Left colon (tissue), 2 donors: Measurements from ENCODE around the gene SPTBN2. TPM values are rescaled to one million over a fixed set of nuclear protein-coding genes. Genes with fewer than 3 reads are reported as not detected.
"Not testable (repeated sequence)": the region's sequence is repeated elsewhere in the genome, so short reads cannot be mapped to it uniquely, and the experiment has no call there.

ENCODE experiments used
- ATAC-seq: fragments of 200-7000 bp; cut with Tn5 transposase; one replicate; pipeline ENCODE4 v1.9.1; 2020; ENCODE audit warnings: mild to moderate bottlenecking, moderate library complexity
- DNase-seq, 2 donors: peaks; one replicate each; pipeline ENCODE4 v3.0.0-alpha.2; 2020
- intact Hi-C, 2 donors: fragments of 100-400 bp; cut with DNase I in 1 of 2; cut with micrococcal nuclease in 1 of 2; formaldehyde crosslinking; loops; one replicate each; pipeline versions ENCODE4 v1.11.2 to v1.14.0; 2022; cut with DNase I, micrococcal nuclease
- total RNA-seq, 2 donors: library from RNA; stranded (reverse); fragmentation: NEBNext Ultra II Directional; extraction: Animal tissue kit (Norgen Biotek cat#: 25700); gene quantifications; one replicate each; pipeline ENCODE4 v1.2.1, GENCODE V29; 2021
- donor health status: DM: no; HTN: no; CAD: no.
- donor health status: DM: yes; HTN: yes; CAD: no.

The SPTBN2 gene
- total RNA-seq, 2 donors from 2014 or later = 3.9 to 7.3 TPM

- DNase-seq = peak in 1 of 2 donors; percentile 39
- peak; percentile 68 for ATAC-seq
- intact Hi-C loops = no loop called here
Measured at GRCh38 chr11:66727282-66728037, 1.6 kb downstream of the SPTBN2 start.

- DNase-seq (no peak), ATAC-seq (no peak)
- intact Hi-C loops = no loop called here
Measured at GRCh38 chr11:66725647-66726046, 3.4 kb downstream of the SPTBN2 start.

GRCh38 chr11:66725114-66725513, 3.9 kb downstream of the SPTBN2 start:
- ATAC-seq (no peak), DNase-seq (no peak)
- intact Hi-C loops = no loop called here

GRCh38 chr11:66724167-66724566, 4.8 kb downstream of the SPTBN2 start:
- intact Hi-C loops, ATAC-seq, DNase-seq: not testable (repeated sequence)

GRCh38 chr11:66723693-66724092, 5.3 kb downstream of the SPTBN2 start:
- intact Hi-C loops = no loop called here
- ATAC-seq (no peak), DNase-seq (no peak)

- intact Hi-C loops = no loop called here
- DNase-seq = no peak
- ATAC-seq = no peak
Measured at GRCh38 chr11:66722745-66723651, 6.0 kb downstream of the SPTBN2 start.

- ATAC-seq (no peak), DNase-seq (no peak)
- intact Hi-C loops = no loop called here
Measured at GRCh38 chr11:66721939-66722338, 7.1 kb downstream of the SPTBN2 start.

- intact Hi-C loops = no loop called here
- ATAC-seq (no peak), DNase-seq (no peak)
Measured at GRCh38 chr11:66720899-66721470, 8.0 kb downstream of the SPTBN2 start.

GRCh38 chr11:66720223-66720898, 8.7 kb downstream of the SPTBN2 start:
- DNase-seq (peak; percentile 42 to 81), ATAC-seq (peak; percentile 72)
- intact Hi-C loops = no loop called here

GRCh38 chr11:66719111-66719872, 9.7 kb downstream of the SPTBN2 start:
- DNase-seq = no peak
- intact Hi-C loops = no loop called here
- ATAC-seq = peak; percentile 12

GRCh38 chr11:66718320-66718971, 10.6 kb downstream of the SPTBN2 start:
- intact Hi-C loops = no loop called here
- peak; percentile 79 for ATAC-seq

GRCh38 chr11:66717925-66718319, 11.1 kb downstream of the SPTBN2 start:
- intact Hi-C loops = no loop called here
- no peak for DNase-seq

More at GRCh38 chr11:66718320-66718971, 10.6 kb downstream of the SPTBN2 start:
- peak; percentile 58 to 68 for DNase-seq

GRCh38 chr11:66716996-66717395, 12.0 kb downstream of the SPTBN2 start:
- ATAC-seq (no peak), DNase-seq (no peak)
- intact Hi-C loops = no loop called here

More at GRCh38 chr11:66717925-66718319, 11.1 kb downstream of the SPTBN2 start:
- peak; percentile 7 for ATAC-seq

- intact Hi-C loops = no loop called here
- DNase-seq (no peak), ATAC-seq (no peak)
Measured at GRCh38 chr11:66715346-66716085, 13.5 kb downstream of the SPTBN2 start.

GRCh38 chr11:66713746-66714480, 15.1 kb downstream of the SPTBN2 start:
- no peak for ATAC-seq
- intact Hi-C loops = no loop called here
- DNase-seq = no peak

GRCh38 chr11:66710384-66710930, 18.6 kb downstream of the SPTBN2 start:
- DNase-seq (no peak), ATAC-seq (no peak)
- intact Hi-C loops = no loop called here
